DND-41 (cell line): Measurements from ENCODE around the gene CCDC138.
"Not testable (repeated sequence)": the region's sequence is repeated elsewhere in the genome, so short reads cannot be mapped to it uniquely, and the experiment has no call there.

Source experiments
- ATAC-seq: fragments of 200-7000 bp; cut with Tn5 transposase; 3 replicates; pipeline ENCODE4 v1.9.1; 2021; ENCODE audit warnings: low read depth; ENCODE audit not compliant: insufficient read depth
- DNase-seq: peaks from one replicate; pipeline ENCODE4 v3.0.0-alpha.2; 2020
- H2AFZ ChIP-seq: 2 replicates; pipeline ENCODE4 v1.6.0; 2012; ENCODE audit warnings: low read depth, low read length
- H3K27ac ChIP-seq: 2 replicates; pipeline ENCODE4 v1.5.1; 2012; ENCODE audit warnings: low read length, inconsistent platforms
- H3K27me3 ChIP-seq: fragments of 200-600 bp; sonication (generic); 2 replicates; pipeline ENCODE4 v1.6.0; 2012; ENCODE audit warnings: low read length, mild to moderate bottlenecking, inconsistent platforms; ENCODE audit not compliant: insufficient read depth, poor library complexity
- H3K36me3 ChIP-seq: 2 replicates; pipeline ENCODE4 v1.5.1; 2012; ENCODE audit warnings: low read length, inconsistent platforms; ENCODE audit not compliant: insufficient read depth
- H3K4me1 ChIP-seq: 2 replicates; pipeline ENCODE4 v1.5.1; 2012; ENCODE audit warnings: mild to moderate bottlenecking, low read length; ENCODE audit not compliant: insufficient read depth
- H3K4me2 ChIP-seq: 2 replicates; pipeline ENCODE4 v1.6.0; 2012; ENCODE audit warnings: mild to moderate bottlenecking, moderate library complexity, low read length, inconsistent platforms; ENCODE audit not compliant: insufficient read depth
- H3K4me3 ChIP-seq, 2 experiments: fragments of 200-600 bp in 1 of 2; shearing (Covaris generic) in 1 of 2; 2 replicates each; pipeline ENCODE4 v1.5.1; 2012 to 2016; ENCODE audit warnings: inconsistent platforms in 2 of 2, low read length in 2 of 2, mild to moderate bottlenecking in 2 of 2, low read depth in 1 of 2, moderate library complexity in 1 of 2
- H3K79me2 ChIP-seq: 2 replicates; pipeline ENCODE4 v1.6.0; 2012; ENCODE audit warnings: low read length, inconsistent platforms; ENCODE audit not compliant: insufficient read depth
- H3K9ac ChIP-seq: 2 replicates; pipeline ENCODE4 v1.6.0; 2012; ENCODE audit warnings: low read depth, mild to moderate bottlenecking, inconsistent platforms, low read length, moderate library complexity
- H3K9me3 ChIP-seq: 2 replicates; pipeline ENCODE4 v1.5.1; 2012; ENCODE audit warnings: low read length, moderate library complexity, mild to moderate bottlenecking, inconsistent platforms; ENCODE audit not compliant: insufficient read depth, severe bottlenecking
- H4K20me1 ChIP-seq: 2 replicates; pipeline ENCODE4 v1.6.0; 2012; ENCODE audit warnings: low read length; ENCODE audit not compliant: insufficient read depth
- CTCF ChIP-seq: IDR thresholded peaks from 2 replicates; pipeline ENCODE4 v1.5.1; 2012; ENCODE audit warnings: borderline replicate concordance, low read length, moderate library complexity, mild to moderate bottlenecking; ENCODE audit not compliant: poor library complexity, severe bottlenecking; ENCODE audit errors: extremely low read depth
- EZH2 ChIP-seq: IDR thresholded peaks from 3 replicates; pipeline ENCODE4 v1.6.1; 2012; ENCODE audit warnings: borderline replicate concordance, low read depth, mild to moderate bottlenecking, moderate library complexity, low read length, inconsistent platforms; ENCODE audit not compliant: severe bottlenecking

The CCDC138 gene, protein sequence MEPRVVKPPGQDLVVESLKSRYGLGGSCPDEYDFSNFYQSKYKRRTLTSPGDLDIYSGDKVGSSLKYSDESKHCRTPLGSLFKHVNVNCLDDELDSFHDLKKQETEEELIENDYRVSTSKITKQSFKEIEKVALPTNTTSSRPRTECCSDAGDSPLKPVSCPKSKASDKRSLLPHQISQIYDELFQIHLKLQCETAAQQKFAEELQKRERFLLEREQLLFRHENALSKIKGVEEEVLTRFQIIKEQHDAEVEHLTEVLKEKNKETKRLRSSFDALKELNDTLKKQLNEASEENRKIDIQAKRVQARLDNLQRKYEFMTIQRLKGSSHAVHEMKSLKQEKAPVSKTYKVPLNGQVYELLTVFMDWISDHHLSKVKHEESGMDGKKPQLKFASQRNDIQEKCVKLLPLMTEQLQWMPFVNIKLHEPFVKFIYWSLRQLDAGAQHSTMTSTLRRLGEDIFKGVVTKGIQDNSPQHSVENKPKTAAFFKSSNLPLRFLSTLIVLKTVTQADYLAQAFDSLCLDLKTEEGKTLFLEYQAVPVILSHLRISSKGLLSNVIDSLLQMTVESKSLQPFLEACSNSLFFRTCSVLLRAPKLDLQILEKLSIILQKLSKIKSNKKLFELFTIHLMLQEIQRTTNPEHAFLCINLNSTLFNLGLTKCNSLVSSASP

GRCh38 chr2:108786354-108787215 is at the start of gene CCDC138:
CCDC138 (plus strand) TSS chr2:108786771; CDS start chr2:108786823, 52 bp downstream.
- Histone ChIP-seq H3K79me2 (peaks cover 97% of the 10 kb centered on the region), H3K4me3 (peak within 1 kb of the TSS; percentile 37 to 65), H3K4me2 (peak within 1 kb of the TSS; percentile 80), H3K36me3 (peaks cover 59% of the 10 kb centered on the region), H3K9ac (peak within 1 kb of the TSS; percentile 77), H3K9me3 (no peaks in the 10 kb centered on the region), H2AFZ (peak within 1 kb of the TSS; percentile 80), H3K27me3 (no peaks in the 10 kb centered on the region), H4K20me1 (peaks cover 12% of the 10 kb centered on the region; the same call in 1 of the 2 replicates), H3K27ac (peak within 1 kb of the TSS; percentile 98), H3K4me1 (peaks cover 73% of the 10 kb centered on the region)
- ATAC-seq (peak; percentile 82), DNase-seq (peak; percentile 96)
- TF ChIP-seq CTCF (peak; percentile 18), EZH2 (no peak)

DNA sequence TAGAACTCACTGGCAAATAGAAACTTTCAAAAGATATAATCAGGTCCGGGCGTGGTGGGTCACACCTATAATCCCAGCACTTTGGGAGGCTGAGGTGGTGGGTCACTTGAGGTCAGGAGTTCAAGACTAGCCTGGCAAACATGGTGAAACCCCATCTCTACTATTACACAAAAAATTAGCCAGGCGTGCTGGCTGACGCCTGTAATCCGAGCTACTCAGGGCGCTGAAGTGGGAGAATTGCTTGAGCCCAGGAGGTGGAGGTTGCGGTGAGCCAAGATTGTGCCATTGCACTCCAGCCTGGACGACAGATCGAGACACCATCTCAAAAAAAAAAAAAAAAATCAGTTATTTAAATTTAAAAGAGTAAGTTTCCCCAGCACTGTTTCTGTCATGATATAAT is 28.6 kb upstream of the CCDC138 start:
- not testable (repeated sequence) for DNase-seq, H3K9me3 ChIP-seq, H3K4me3 ChIP-seq, H3K4me1 ChIP-seq, H3K27ac ChIP-seq, ATAC-seq, H2AFZ ChIP-seq, H4K20me1 ChIP-seq, H3K27me3 ChIP-seq, H3K4me2 ChIP-seq, H3K9ac ChIP-seq
- peaks cover 27% of the 10 kb centered on the region for H3K79me2 ChIP-seq
- H3K36me3 ChIP-seq: peaks cover 44% of the 10 kb centered on the region

GRCh38 chr2:108762618-108763017 is 24.0 kb upstream of the CCDC138 start:
- H3K27ac ChIP-seq, ATAC-seq, DNase-seq, H3K4me2 ChIP-seq, H3K27me3 ChIP-seq, H4K20me1 ChIP-seq, H3K4me3 ChIP-seq, H2AFZ ChIP-seq, H3K9ac ChIP-seq, H3K9me3 ChIP-seq: not testable (repeated sequence)
- Histone ChIP-seq H3K36me3 (peaks cover 48% of the 10 kb centered on the region), H3K4me1 (peaks cover 49% of the 10 kb centered on the region), H3K79me2 (peaks cover 39% of the 10 kb centered on the region)

- H2AFZ ChIP-seq, H3K4me3 ChIP-seq, ATAC-seq, H3K9me3 ChIP-seq, H3K27me3 ChIP-seq, H4K20me1 ChIP-seq: not testable (repeated sequence)
- H3K4me1 ChIP-seq: peaks cover 78% of the 10 kb centered on the region
- DNase-seq: peak; percentile 51
- H3K27ac ChIP-seq: peak overlapping the region; percentile 79
- H3K9ac ChIP-seq: peak overlapping the region; percentile 40; the same call in 1 of the 2 replicates
- H3K4me2 ChIP-seq: peak overlapping the region; percentile 34
- H3K36me3 ChIP-seq: peaks cover 55% of the 10 kb centered on the region
- peaks cover 64% of the 10 kb centered on the region for H3K79me2 ChIP-seq
These were observed 19.9 kb upstream of the CCDC138 start for GRCh38 chr2:108766671-108767070.

DNA sequence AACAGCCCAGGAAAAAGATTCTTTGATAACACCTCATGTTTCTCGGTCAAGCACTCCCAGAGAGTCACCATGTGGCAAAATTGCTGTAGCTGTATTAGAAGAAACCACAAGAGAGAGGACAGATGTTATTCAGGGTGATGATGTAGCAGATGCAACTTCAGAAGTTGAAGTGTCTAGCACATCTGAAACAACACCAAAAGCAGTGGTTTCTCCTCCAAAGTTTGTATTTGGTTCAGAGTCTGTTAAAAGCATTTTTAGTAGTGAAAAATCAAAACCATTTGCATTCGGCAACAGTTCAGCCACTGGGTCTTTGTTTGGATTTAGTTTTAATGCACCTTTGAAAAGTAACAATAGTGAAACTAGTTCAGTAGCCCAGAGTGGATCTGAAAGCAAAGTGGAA is 18.7 kb upstream of the CCDC138 start:
- DNase-seq: peak; percentile 50
- ATAC-seq, H3K27me3 ChIP-seq, H2AFZ ChIP-seq, H3K9me3 ChIP-seq, H4K20me1 ChIP-seq: not testable (repeated sequence)
- Histone ChIP-seq H3K4me2 (peak overlapping the region; percentile 63), H3K27ac (peak overlapping the region; percentile 88), H3K9ac (peak overlapping the region; percentile 65), H3K79me2 (peaks cover 72% of the 10 kb centered on the region), H3K36me3 (peaks cover 63% of the 10 kb centered on the region), H3K4me1 (peaks cover 84% of the 10 kb centered on the region), H3K4me3 (peak overlapping the region; percentile 19 to 59; a peak in 3 of 4 replicates)
